Nephron progenitor cell (in vitro differentiated cells): ENCODE data around the gene PICK1.
"Not testable (repeated sequence)": the region's sequence is repeated elsewhere in the genome, so short reads cannot be mapped to it uniquely, and the experiment has no call there.

Experiments used
- DNase-seq: peaks from one replicate; pipeline ENCODE4 v3.0.0; 2021
- H3K27ac Mint-ChIP-seq: 2 replicates; pipeline ENCODE4 v1.8.0; 2021; ENCODE audit warnings: mild to moderate bottlenecking, moderate library complexity, mixed read lengths
- H3K27me3 Mint-ChIP-seq: 2 replicates; pipeline ENCODE4 v1.8.0; 2021; ENCODE audit warnings: mild to moderate bottlenecking, low read depth, mixed read lengths; ENCODE audit not compliant: poor library complexity
- H3K36me3 Mint-ChIP-seq: 2 replicates; pipeline ENCODE4 v1.8.0; 2021; ENCODE audit warnings: low read depth, mixed read lengths
- H3K4me1 Mint-ChIP-seq: 2 replicates; pipeline ENCODE4 v1.8.0; 2021; ENCODE audit warnings: mixed read lengths
- H3K4me3 Mint-ChIP-seq: 2 replicates; pipeline ENCODE4 v1.8.0; 2021; ENCODE audit warnings: mild to moderate bottlenecking, moderate library complexity, mixed read lengths
- H3K9me3 Mint-ChIP-seq: 2 replicates; pipeline ENCODE4 v1.8.0; 2021; ENCODE audit warnings: mild to moderate bottlenecking, moderate library complexity, mixed read lengths
- CTCF ChIP-seq: fragments of 200-600 bp; sonication (generic); IDR thresholded peaks from 2 replicates; pipeline ENCODE4 v1.5.0; 2021; ENCODE audit warnings: antibody characterized with exemption

Gene PICK1

GRCh38 chr22:38114484-38115398 is 57.5 kb downstream of the PICK1 start:
- Mint-ChIP-seq H3K4me3 (no peak overlapping the region), H3K27me3 (peaks cover 8% of the 10 kb centered on the region), H3K27ac (no peak overlapping the region), H3K4me1 (peaks cover 22% of the 10 kb centered on the region), H3K9me3 (no peaks in the 10 kb centered on the region), H3K36me3 (no peaks in the 10 kb centered on the region)
- peak; percentile 95 for DNase-seq
- TF ChIP-seq CTCF = peak; percentile 93

GRCh38 chr22:38115423-38116205 is 58.4 kb downstream of the PICK1 start:
- Mint-ChIP-seq H3K4me3 (no peak overlapping the region), H3K27ac (no peak overlapping the region), H3K4me1 (peaks cover 17% of the 10 kb centered on the region), H3K27me3 (peaks cover 4% of the 10 kb centered on the region), H3K9me3 (no peaks in the 10 kb centered on the region), H3K36me3 (no peaks in the 10 kb centered on the region)
- TF ChIP-seq CTCF = no peak
- DNase-seq = no peak

GRCh38 chr22:38117556-38117955 is 60.4 kb downstream of the PICK1 start:
- H3K9me3 Mint-ChIP-seq, H3K36me3 Mint-ChIP-seq, H3K4me1 Mint-ChIP-seq, H3K27me3 Mint-ChIP-seq, H3K27ac Mint-ChIP-seq, H3K4me3 Mint-ChIP-seq, DNase-seq: not testable (repeated sequence)

- Mint-ChIP-seq H3K4me1 (peaks cover 5% of the 10 kb centered on the region), H3K27me3 (no peaks in the 10 kb centered on the region), H3K9me3 (no peaks in the 10 kb centered on the region), H3K4me3 (no peak overlapping the region), H3K36me3 (no peaks in the 10 kb centered on the region), H3K27ac (no peak overlapping the region)
- no peak for TF ChIP-seq CTCF
- DNase-seq = no peak
Measured at GRCh38 chr22:38118182-38118581, 61.0 kb downstream of the PICK1 start.

- H3K9me3 Mint-ChIP-seq, H3K27ac Mint-ChIP-seq, DNase-seq, H3K4me1 Mint-ChIP-seq, H3K36me3 Mint-ChIP-seq, H3K27me3 Mint-ChIP-seq, H3K4me3 Mint-ChIP-seq: not testable (repeated sequence)
Measured at GRCh38 chr22:38118747-38119146, 61.5 kb downstream of the PICK1 start.

GRCh38 chr22:38120359-38121110 is 63.3 kb downstream of the PICK1 start:
- H3K27ac Mint-ChIP-seq = no peak overlapping the region
- no peaks in the 10 kb centered on the region for H3K9me3 Mint-ChIP-seq
- H3K27me3 Mint-ChIP-seq = no peaks in the 10 kb centered on the region
- no peak for TF ChIP-seq CTCF
- H3K4me1 Mint-ChIP-seq = peaks cover 6% of the 10 kb centered on the region
- no peak for DNase-seq
- H3K36me3 Mint-ChIP-seq = no peaks in the 10 kb centered on the region
- no peak overlapping the region for H3K4me3 Mint-ChIP-seq
